Mucosa of descending colon (tissue), 3 donors: Measurements from ENCODE around the gene FNDC11. TPM values are rescaled to one million over a fixed set of nuclear protein-coding genes. Genes with fewer than 3 reads are reported as not detected.

Source experiments
- ATAC-seq: fragments of 200-7000 bp; cut with Tn5 transposase; one replicate; pipeline ENCODE4 v1.9.1; 2020; ENCODE audit warnings: mild to moderate bottlenecking, moderate library complexity
- DNase-seq, 3 donors: peaks; one replicate each; pipeline ENCODE4 v3.0.0-alpha.2; 2020
- H3K36me3 ChIP-seq: fragments of 200-600 bp; one replicate; pipeline ENCODE4 v1.8.0; 2021; ENCODE audit warnings: low read depth, mild to moderate bottlenecking
- H3K4me1 ChIP-seq: fragments of 200-600 bp; one replicate; pipeline ENCODE4 v1.8.0; 2021; ENCODE audit warnings: low read depth, mild to moderate bottlenecking
- H3K4me3 ChIP-seq: fragments of 200-600 bp; one replicate; pipeline ENCODE4 v1.8.0; 2021; ENCODE audit warnings: mild to moderate bottlenecking
- H3K9me3 ChIP-seq: fragments of 200-600 bp; one replicate; pipeline ENCODE4 v1.8.0; 2021; ENCODE audit warnings: mild to moderate bottlenecking
- CTCF ChIP-seq: fragments of 200-600 bp; IDR thresholded peaks from one replicate; pipeline ENCODE4 v1.8.0; 2022; ENCODE audit warnings: antibody characterized with exemption, mild to moderate bottlenecking
- intact Hi-C, 2 donors: fragments of 100-400 bp; cut with DNase I in 1 of 2; cut with micrococcal nuclease in 1 of 2; formaldehyde crosslinking; loops; one replicate each; pipeline versions ENCODE4 v1.11.0 to v1.11.1; 2022; cut with DNase I, micrococcal nuclease
- total RNA-seq, 3 donors: library from RNA; stranded (reverse); fragmentation: NEBNext Ultra II Directional in 2 of 3; extraction: Animal tissue kit (Norgen Biotek cat#: 25700) in 2 of 3; gene quantifications; one replicate each; pipeline versions ENCODE4 v1.2.1 to v1.2.4, GENCODE V29; 2021 to 2023
- donor health status: DM: no; HTN: no; CAD: no; lungs with moderate emphysema.
- donor health status: DM: no; HTN: no; CAD: no.
- donor health status: DM: no; HTN: yes; CAD: no.

FNDC11 gene
- total RNA-seq, 3 donors from 2014 or later = 0.19 to 0.25 TPM; not detected in 1

- intact Hi-C loops = no loop called here
- no peaks in the 10 kb centered on the region for H3K4me1 ChIP-seq
- DNase-seq (peak in 1 of 3 donors; percentile 20), ATAC-seq (no peak)
- peaks cover 3% of the 10 kb centered on the region for H3K36me3 ChIP-seq
- TF ChIP-seq CTCF = no peak
- no peaks in the 10 kb centered on the region for H3K9me3 ChIP-seq
- no peak overlapping the region for H3K4me3 ChIP-seq
Observed at GRCh38 chr20:63587776-63588591, 34.0 kb downstream of the FNDC11 start.

- H3K9me3 ChIP-seq = no peaks in the 10 kb centered on the region
- no peaks in the 10 kb centered on the region for H3K4me1 ChIP-seq
- peaks cover 3% of the 10 kb centered on the region for H3K36me3 ChIP-seq
- TF ChIP-seq CTCF = no peak
- DNase-seq (peak in 1 of 3 donors; percentile 41), ATAC-seq (no peak)
- no peak overlapping the region for H3K4me3 ChIP-seq
- intact Hi-C loops = no loop called here
Observed at GRCh38 chr20:63588641-63589041, 34.7 kb downstream of the FNDC11 start.

- ATAC-seq (no peak), DNase-seq (peak in 1 of 3 donors; percentile 27)
- intact Hi-C loops = no loop called here
- H3K4me3 ChIP-seq = no peak overlapping the region
- peaks cover 3% of the 10 kb centered on the region for H3K36me3 ChIP-seq
- no peak for TF ChIP-seq CTCF
- no peaks in the 10 kb centered on the region for H3K4me1 ChIP-seq
- H3K9me3 ChIP-seq = no peaks in the 10 kb centered on the region
Observed at GRCh38 chr20:63589261-63590217, 35.6 kb downstream of the FNDC11 start.

GRCh38 chr20:63590218-63591146 is 36.5 kb downstream of the FNDC11 start:
- Histone ChIP-seq H3K36me3 (peaks cover 3% of the 10 kb centered on the region), H3K9me3 (no peaks in the 10 kb centered on the region), H3K4me3 (no peak overlapping the region), H3K4me1 (no peaks in the 10 kb centered on the region)
- intact Hi-C loops = no loop called here
- ATAC-seq = no peak
- peak in 1 of 3 donors; percentile 45 for DNase-seq
- no peak for TF ChIP-seq CTCF

- DNase-seq = no peak
- TF ChIP-seq CTCF = no peak
- H3K9me3 ChIP-seq = no peaks in the 10 kb centered on the region
- intact Hi-C loops = no loop called here
- H3K4me1 ChIP-seq = no peaks in the 10 kb centered on the region
- no peak for ATAC-seq
- H3K4me3 ChIP-seq = no peak overlapping the region
- H3K36me3 ChIP-seq = peaks cover 3% of the 10 kb centered on the region
Observed at GRCh38 chr20:63591147-63591533, 37.2 kb downstream of the FNDC11 start.
